Panc1 (cell line): ENCODE results near the gene LDHD. TPM values are rescaled to one million over a fixed set of nuclear protein-coding genes. Genes with fewer than 3 reads are reported as not detected.

Source experiments
- ATAC-seq: fragments of 200-7000 bp; cut with Tn5 transposase; 2 replicates; pipeline ENCODE4 v1.9.1; 2020; ENCODE audit warnings: mild to moderate bottlenecking, moderate library complexity
- BruUV-seq: library from RNA; stranded (reverse); fragments of 400-500 nt; replicated peaks from 2 replicates; lab custom pipeline; 2021; lab: Mats Ljungman, UMichigan
- CTCF ChIA-PET: fragments of 300-600 bp; sonication (Branson Sonifier 250); formaldehyde crosslinking; loops from one replicate; lab custom pipeline; 2022; ENCODE audit warnings: antibody characterized with exemption; lab: Charles Lee
- POLR2A ChIA-PET: fragments of 300-600 bp; sonication (Branson Sonifier 250); formaldehyde crosslinking; loops from one replicate; lab custom pipeline; 2022; ENCODE audit warnings: antibody characterized with exemption; lab: Charles Lee
- DNase-seq: peaks from one replicate; pipeline ENCODE4 v3.0.0-alpha.2; 2010; ENCODE audit warnings: low read depth, low spot score
- H3K27ac ChIP-seq: 2 replicates; pipeline ENCODE4 v1.5.1; 2011; ENCODE audit warnings: mild to moderate bottlenecking, low read length, inconsistent platforms
- H3K27me3 ChIP-seq: fragments of 200-500 bp; sonication (Bioruptor generic); 2 replicates; pipeline ENCODE4 v1.6.0; 2014; ENCODE audit warnings: low read length, inconsistent platforms; ENCODE audit not compliant: control insufficient read depth, insufficient read depth
- H3K36me3 ChIP-seq: fragments of 200-500 bp; sonication (Bioruptor generic); 2 replicates; pipeline ENCODE4 v1.5.1; 2014; ENCODE audit warnings: inconsistent platforms, mild to moderate bottlenecking, low read length, moderate library complexity; ENCODE audit not compliant: control insufficient read depth, insufficient read depth
- H3K4me1 ChIP-seq: 2 replicates; pipeline ENCODE4 v1.5.1; 2011; ENCODE audit warnings: inconsistent platforms, mild to moderate bottlenecking, low read length, moderate library complexity; ENCODE audit not compliant: control insufficient read depth, insufficient read depth
- H3K4me3 ChIP-seq, 2 experiments: 2 replicates each; pipeline ENCODE4 v1.5.1; 2011 to 2012; ENCODE audit warnings: low read depth in 2 of 2, low read length in 2 of 2, mild to moderate bottlenecking in 2 of 2, inconsistent platforms in 1 of 2, moderate library complexity in 1 of 2
- H3K9me3 ChIP-seq: fragments of 200-500 bp; sonication (Bioruptor generic); 2 replicates; pipeline ENCODE4 v1.5.1; 2014; ENCODE audit warnings: low read depth, mild to moderate bottlenecking, inconsistent platforms, low read length, moderate library complexity; ENCODE audit not compliant: control insufficient read depth, insufficient read depth
- POLR2AphosphoS5 ChIP-seq: IDR thresholded peaks from 2 replicates; pipeline ENCODE4 v1.6.1; 2012; ENCODE audit warnings: mild to moderate bottlenecking, low read depth, low read length, moderate library complexity
- SIN3A ChIP-seq: IDR thresholded peaks from 2 replicates; pipeline ENCODE4 v1.6.1; 2012; ENCODE audit warnings: low read depth, mild to moderate bottlenecking, low read length, moderate library complexity, borderline replicate concordance; ENCODE audit not compliant: insufficient read depth
- TCF7L2 ChIP-seq: IDR thresholded peaks from 2 replicates; pipeline ENCODE4 v1.6.1; 2011; ENCODE audit warnings: mild to moderate bottlenecking, low read depth, low read length, inconsistent platforms
- in situ Hi-C: cut with HindIII; loops from 2 replicates; pipeline ENCODE4 v1.10.0; 2016; ENCODE audit warnings: low sequenced_read_pairs, low pct_unique_long_range_greater_than_20kb
- intact Hi-C: fragments of 100-400 bp; cut with micrococcal nuclease; formaldehyde crosslinking; loops from one replicate; pipeline ENCODE4 v1.10.0; 2022; ENCODE audit not compliant: unreplicated experiment
- total RNA-seq: library from RNA; stranded (reverse); gene quantifications from one replicate; pipeline ENCODE4 v1.2.1, GENCODE V29; 2021; ENCODE audit not compliant: unreplicated experiment
- TF ChIP-seq, protein P1 (sequence below), 2 experiments: IDR thresholded peaks; 2 replicates each; pipeline ENCODE4 v1.6.1; 2011 to 2012; ENCODE audit warnings: low read depth in 2 of 2, control low read depth in 1 of 2, low read length in 1 of 2, mild to moderate bottlenecking in 1 of 2, moderate library complexity in 1 of 2; ENCODE audit not compliant: insufficient read depth in 1 of 2
- TF ChIP-seq, protein P2 (sequence below): fragments of 450-650 bp; IDR thresholded peaks from 2 replicates; pipeline ENCODE4 v1.5.1; 2017; ENCODE audit warnings: mild to moderate bottlenecking

LDHD gene
- total RNA-seq, 1 experiment from 2014 or later: 3.1 TPM

DNA sequence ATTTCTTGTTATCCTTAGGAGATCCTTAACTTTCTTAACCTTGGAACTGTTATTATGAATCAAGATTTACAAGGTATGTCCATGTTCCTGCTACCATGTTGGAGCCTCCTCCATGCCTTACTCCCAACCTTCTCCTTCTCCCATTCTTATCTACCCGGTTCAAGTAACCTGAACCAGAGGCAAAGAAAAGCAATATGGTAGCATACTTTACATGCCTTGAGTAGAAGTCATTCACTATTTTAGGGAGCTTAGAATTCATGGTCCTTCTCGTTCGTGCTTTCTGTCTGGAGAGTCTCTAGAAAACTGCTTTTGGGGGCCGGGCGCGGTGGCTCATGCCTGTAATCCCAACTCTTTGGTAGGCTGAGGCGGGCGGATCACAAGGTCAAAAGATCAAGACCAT lies 37.7 kb downstream of the LDHD start:
- no peak for TF ChIP-seq SIN3A
- TF ChIP-seq, protein P1, sequence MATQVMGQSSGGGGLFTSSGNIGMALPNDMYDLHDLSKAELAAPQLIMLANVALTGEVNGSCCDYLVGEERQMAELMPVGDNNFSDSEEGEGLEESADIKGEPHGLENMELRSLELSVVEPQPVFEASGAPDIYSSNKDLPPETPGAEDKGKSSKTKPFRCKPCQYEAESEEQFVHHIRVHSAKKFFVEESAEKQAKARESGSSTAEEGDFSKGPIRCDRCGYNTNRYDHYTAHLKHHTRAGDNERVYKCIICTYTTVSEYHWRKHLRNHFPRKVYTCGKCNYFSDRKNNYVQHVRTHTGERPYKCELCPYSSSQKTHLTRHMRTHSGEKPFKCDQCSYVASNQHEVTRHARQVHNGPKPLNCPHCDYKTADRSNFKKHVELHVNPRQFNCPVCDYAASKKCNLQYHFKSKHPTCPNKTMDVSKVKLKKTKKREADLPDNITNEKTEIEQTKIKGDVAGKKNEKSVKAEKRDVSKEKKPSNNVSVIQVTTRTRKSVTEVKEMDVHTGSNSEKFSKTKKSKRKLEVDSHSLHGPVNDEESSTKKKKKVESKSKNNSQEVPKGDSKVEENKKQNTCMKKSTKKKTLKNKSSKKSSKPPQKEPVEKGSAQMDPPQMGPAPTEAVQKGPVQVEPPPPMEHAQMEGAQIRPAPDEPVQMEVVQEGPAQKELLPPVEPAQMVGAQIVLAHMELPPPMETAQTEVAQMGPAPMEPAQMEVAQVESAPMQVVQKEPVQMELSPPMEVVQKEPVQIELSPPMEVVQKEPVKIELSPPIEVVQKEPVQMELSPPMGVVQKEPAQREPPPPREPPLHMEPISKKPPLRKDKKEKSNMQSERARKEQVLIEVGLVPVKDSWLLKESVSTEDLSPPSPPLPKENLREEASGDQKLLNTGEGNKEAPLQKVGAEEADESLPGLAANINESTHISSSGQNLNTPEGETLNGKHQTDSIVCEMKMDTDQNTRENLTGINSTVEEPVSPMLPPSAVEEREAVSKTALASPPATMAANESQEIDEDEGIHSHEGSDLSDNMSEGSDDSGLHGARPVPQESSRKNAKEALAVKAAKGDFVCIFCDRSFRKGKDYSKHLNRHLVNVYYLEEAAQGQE (IDR thresholded peaks at IDR 0.05; ENCODE audit: insufficient read depth in 1 of 2, low read depth in 2 of 2, low read length in 1 of 2): no peak
- TF ChIP-seq POLR2AphosphoS5: no peak
- intact Hi-C loops (no loop called here), in situ Hi-C loops (no loop called here)
- ATAC-seq: no peak
- Histone ChIP-seq H3K36me3 (no peaks in the 10 kb centered on the region), H3K9me3 (no peaks in the 10 kb centered on the region), H3K4me1 (peaks cover 14% of the 10 kb centered on the region), H3K27me3 (no peaks in the 10 kb centered on the region), H3K27ac (no peak overlapping the region), H3K4me3 (no peak overlapping the region)
- no peak for DNase-seq
- ChIA-PET CTCF (interaction anchor here (0.6 kb wide), 1 partner anchor 68 kb away, joined by 9 read pairs; no protein-coding TSS in a partner anchor), POLR2A (no interaction called here)
- no TSS peak for BruUV-seq

DNA sequence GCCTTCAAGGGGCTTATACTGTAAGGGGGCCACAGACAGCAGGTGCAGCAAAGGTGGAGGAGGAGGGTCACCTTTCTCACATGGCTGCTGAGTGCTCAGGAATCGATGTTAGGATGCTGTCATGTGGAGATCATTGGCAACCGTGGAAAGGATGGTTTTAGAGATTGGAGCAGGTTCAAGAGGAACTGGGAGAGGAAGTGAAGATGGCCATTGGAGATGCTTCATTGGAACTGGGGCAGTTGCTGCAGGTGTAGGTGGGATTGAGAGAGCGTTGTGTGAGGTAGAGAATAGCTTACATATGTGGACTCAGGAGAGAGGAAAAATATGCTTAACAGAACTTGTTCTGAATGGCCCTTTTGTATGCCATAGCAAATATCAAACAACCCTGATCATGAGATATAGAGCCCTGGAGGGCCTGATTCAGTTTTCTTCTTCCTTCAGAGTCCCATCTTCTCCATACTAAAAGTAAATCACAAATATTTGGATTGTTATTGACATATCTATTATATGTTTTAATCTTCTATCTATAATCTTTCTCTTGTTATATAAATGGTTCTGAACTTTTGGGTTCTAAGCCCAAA lies 40.8 kb downstream of the LDHD start:
- H3K9me3 ChIP-seq: no peaks in the 10 kb centered on the region
- no peaks in the 10 kb centered on the region for H3K36me3 ChIP-seq
- BruUV-seq: no TSS peak
- no peak for ATAC-seq
- TF ChIP-seq POLR2AphosphoS5: no peak
- TF ChIP-seq, protein P1 (IDR thresholded peaks at IDR 0.05; ENCODE audit: insufficient read depth in 1 of 2, low read depth in 2 of 2, low read length in 1 of 2): no peak
- TF ChIP-seq TCF7L2: no peak
- TF ChIP-seq, protein P2, sequence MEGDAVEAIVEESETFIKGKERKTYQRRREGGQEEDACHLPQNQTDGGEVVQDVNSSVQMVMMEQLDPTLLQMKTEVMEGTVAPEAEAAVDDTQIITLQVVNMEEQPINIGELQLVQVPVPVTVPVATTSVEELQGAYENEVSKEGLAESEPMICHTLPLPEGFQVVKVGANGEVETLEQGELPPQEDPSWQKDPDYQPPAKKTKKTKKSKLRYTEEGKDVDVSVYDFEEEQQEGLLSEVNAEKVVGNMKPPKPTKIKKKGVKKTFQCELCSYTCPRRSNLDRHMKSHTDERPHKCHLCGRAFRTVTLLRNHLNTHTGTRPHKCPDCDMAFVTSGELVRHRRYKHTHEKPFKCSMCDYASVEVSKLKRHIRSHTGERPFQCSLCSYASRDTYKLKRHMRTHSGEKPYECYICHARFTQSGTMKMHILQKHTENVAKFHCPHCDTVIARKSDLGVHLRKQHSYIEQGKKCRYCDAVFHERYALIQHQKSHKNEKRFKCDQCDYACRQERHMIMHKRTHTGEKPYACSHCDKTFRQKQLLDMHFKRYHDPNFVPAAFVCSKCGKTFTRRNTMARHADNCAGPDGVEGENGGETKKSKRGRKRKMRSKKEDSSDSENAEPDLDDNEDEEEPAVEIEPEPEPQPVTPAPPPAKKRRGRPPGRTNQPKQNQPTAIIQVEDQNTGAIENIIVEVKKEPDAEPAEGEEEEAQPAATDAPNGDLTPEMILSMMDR: no peak
- TF ChIP-seq SIN3A: no peak
- H3K4me3 ChIP-seq: no peak overlapping the region
- in situ Hi-C loops: no loop called here
- intact Hi-C loops: no loop called here
- DNase-seq: no peak
- POLR2A ChIA-PET: no interaction called here
- peaks cover 13% of the 10 kb centered on the region for H3K4me1 ChIP-seq
- CTCF ChIA-PET: no interaction called here
- no peak overlapping the region for H3K27ac ChIP-seq
- no peaks in the 10 kb centered on the region for H3K27me3 ChIP-seq
